GM18519 (cell line): ENCODE measurements around the gene FAAP100.

Experiments
- ATAC-seq: cut with Tn5 transposase; IDR thresholded peaks from one replicate; pipeline ENCODE4 v1.9.1; 2021; ENCODE audit warnings: mild to moderate bottlenecking, moderate library complexity; ENCODE audit not compliant: unreplicated experiment, low FRiP score

FAAP100 gene

GRCh38 chr17:81556863-81557262 lies 4.7 kb upstream of the FAAP100 start:
- no peak for ATAC-seq

- no peak for ATAC-seq
Measured at GRCh38 chr17:81556175-81556691, 4.1 kb upstream of the FAAP100 start.

GRCh38 chr17:81553616-81554181 lies 1.5 kb upstream of the FAAP100 start:
- ATAC-seq, result no peak

- ATAC-seq, result peak; percentile 20
Measured at GRCh38 chr17:81553018-81553615, 964 bp upstream of the FAAP100 start.

DNA sequence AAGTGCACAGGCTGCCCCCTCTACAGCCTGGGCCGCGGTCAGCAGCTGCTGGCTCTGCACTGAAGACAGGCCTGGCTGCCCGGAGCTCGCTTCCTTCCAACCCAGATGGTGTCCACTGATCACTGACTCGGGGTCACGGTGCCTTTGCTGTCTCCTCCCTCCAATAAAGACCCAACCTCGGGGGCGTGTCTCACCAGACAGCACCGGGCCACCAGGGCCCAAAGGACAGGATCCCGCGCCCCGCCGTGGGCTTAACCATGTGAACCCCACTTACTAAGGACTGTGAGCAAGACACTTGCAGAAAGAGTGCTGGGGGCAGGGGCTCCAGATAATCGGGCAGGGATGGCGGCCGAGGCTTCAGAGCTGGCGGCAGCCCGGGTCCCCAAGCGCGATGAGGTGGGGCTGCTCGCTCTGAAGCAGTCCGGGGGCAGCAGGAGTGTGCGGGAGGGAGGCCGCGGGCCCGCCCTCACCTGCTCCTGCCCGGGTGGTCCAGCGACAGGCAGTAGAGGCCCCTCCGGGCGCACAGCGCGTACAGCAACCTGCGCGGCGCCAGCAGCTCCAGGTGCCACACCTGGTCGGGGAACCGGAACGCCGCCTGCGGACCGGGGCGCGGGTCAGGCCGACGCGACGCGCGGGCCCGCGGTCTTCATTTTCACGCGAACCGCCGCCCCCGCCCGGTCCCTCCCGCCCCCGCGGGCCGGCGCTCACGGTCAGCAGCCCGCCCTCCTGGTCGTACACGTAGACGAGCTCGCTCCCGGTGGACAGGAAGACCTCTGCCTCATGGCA lies 502 bp downstream of the FAAP100 start:
- peak; percentile 20 for ATAC-seq

DNA sequence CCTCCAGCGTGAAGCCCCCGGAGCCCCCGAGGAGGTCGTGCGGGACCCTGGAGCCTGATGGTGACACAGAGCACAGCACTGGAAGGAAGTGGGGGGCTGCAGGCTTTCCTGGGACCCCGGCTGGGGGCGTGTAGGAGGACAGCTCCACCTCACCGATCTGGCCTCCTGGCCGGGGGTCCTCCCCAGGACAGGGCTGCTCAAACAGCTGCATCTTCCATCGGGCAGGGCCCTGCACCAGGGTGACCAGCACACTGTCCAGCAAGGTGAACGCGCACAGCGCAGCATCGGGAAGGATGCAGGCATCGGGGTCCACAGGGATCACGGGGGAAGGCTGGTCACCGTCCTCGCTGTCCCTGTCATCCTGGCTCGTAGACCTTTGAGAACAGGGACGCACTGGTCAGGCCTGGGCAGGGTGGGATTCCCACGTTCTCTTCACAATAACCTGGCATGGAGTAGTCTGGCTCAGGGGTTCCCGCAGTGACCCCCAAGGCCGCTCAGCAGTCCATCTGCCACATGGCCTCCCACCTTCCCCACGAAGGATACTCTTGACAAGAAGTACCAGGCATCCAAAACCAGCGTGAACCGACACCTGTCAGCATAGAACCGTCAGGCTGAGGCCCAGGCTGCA lies 1.2 kb downstream of the FAAP100 start:
- no peak for ATAC-seq

GRCh38 chr17:81550285-81550684 lies 1.9 kb downstream of the FAAP100 start:
- no peak for ATAC-seq

DNA sequence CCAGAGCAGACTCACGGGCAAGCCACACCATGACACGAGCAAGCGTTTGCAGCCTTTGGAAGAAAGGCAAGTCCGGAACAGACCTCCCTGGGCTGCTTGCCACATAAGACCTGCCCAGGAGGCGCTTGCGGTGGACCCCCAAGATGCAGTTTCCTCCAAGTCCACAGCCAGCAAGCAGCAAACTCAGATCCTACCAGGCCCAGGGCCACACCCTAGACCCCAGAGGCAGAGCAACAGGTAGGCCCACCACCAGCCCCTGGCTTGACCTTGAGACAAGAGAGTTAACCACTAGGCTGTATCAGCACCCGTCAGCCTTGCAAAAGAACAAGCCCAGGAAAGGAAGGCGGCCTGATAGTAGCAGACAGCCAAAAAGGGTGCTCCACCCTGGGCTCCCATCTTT lies 2.3 kb downstream of the FAAP100 start:
- ATAC-seq, result no peak

DNA sequence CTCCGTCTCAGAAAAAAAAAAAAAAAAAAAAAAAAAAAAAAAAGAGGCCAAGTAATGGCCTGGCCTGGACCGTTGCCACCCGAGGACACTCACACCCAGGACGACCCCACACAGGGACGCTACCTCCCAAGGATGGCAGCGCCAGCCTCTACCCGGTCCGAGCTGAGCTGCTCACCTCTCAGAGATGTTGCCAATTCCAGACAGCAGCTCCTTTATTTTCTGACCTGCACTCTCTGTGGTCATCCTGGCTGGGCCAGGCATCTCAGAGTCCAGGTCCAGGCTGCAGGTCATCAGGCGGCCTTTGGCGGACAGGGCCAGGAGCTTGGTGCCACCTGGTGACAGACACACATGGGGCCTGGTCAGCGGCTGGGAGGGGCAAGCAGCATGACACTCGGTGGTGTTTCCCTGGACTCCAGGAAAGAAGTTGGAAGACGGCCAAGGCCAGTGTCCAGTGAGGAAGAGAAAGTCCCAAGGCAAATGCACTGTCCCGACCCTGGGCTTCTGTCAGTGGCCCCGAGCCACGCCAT lies 3.1 kb downstream of the FAAP100 start:
- no peak for ATAC-seq

GRCh38 chr17:81547614-81547982 lies 4.6 kb downstream of the FAAP100 start:
- no peak for ATAC-seq

DNA sequence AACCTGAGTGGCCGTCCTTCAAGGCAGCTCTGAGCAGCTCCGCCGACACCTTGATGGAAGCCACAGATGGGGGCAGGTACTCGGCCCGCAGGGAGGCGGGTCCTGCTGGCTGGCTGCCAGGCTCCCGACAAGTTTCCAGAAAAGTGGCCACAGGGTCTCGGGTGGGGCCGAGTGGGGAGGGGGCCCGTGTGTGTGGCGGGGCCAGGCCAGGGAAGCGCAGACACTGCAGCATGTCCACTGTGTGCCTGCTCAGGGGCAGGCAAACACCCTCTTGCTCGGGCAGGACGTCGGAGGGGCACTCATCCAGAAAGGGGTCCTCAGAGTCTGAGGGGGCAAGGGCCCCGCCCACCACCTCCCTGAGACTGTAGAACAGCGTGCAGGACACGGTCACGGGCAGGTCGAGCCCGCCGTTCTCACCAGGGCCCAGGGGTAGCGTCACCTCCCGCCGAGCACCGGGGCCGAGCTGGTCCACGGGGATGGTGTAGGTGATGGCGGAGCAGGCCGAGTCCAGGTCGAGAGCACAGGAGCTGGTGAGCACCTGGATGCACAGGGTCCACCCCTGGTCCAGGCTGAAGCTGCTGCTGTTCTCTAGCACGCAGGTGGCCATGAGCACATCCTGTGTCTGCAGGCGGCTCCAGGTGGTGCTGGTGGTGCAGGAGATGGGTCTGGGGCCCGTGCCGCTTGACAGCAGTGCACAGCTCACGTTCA lies 5.1 kb downstream of the FAAP100 start:
- no peak for ATAC-seq

DNA sequence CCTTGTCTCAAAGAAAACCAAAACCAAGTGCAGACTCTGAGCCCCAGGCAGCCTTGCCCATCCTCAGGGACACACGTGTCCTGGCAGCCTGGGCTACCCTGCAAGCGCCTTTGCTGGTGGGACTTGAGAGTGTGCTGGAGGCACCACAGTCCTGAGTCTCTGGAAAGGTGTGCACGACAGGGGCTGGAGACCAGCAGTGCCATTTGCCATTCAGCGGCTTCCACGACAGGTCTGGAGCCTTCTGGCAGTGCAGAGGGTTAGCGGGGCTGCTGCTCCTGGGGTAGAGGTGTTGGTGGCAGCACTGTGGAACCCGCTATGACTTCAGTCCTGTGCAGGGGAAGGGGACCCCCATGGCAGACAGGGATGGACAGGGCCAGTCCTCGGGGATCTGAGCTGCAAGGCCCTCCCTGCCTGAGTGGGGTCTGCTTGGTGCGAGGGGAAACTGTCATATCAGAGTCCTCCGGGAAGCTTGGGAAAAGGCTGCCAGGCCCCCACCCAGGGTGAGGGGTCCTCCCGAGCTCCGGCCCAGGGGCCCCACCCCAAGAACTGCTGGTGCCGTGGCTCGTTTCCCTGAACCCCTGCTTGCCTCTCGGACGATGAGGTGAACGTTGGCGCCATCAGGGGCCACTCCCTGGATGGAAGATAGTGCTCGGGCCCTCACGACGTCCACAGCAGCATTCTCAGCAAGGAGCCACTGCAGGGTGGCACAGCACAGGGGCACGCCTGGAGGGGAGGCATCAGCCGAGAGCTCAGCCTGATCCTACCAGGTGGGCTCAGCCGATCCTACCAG lies 6.8 kb downstream of the FAAP100 start:
- no peak for ATAC-seq

DNA sequence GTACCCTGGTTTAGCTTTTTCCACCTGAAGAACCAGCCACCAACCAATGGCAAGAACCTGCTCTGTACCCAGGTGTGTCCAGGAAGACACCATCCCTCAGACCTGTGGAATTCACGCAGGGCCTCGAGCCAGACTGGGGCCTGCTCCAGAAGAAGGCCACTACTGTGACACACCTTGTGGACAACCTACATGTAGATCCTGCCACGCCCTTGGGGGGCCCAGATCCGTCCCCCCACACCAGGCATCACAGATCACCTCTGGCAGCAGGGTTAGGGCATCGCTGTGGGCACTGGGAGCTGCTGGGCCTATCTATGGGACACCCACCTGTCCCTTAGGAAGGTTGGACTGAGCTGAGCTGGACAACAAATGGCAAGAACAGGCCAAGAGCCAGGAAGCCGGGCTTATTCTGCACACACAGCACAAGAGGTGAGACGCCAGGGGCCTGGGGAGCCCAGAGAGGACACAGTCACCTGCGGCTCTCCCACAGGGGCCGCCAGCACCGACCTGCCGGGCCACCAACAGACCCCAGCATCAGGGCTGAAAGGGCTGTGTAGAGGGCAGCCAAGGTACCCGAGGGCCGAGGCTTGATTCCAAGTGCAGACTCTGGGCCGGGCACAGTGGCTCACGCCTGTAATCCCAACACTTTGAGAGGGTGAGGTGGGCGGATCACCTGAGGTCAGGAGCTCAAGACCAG lies 7.7 kb downstream of the FAAP100 start:
- ATAC-seq, result no peak

- no peak for ATAC-seq
Measured at GRCh38 chr17:81543756-81544155, 8.4 kb downstream of the FAAP100 start.

GRCh38 chr17:81543339-81543675 lies 8.8 kb downstream of the FAAP100 start:
- no peak for ATAC-seq

DNA sequence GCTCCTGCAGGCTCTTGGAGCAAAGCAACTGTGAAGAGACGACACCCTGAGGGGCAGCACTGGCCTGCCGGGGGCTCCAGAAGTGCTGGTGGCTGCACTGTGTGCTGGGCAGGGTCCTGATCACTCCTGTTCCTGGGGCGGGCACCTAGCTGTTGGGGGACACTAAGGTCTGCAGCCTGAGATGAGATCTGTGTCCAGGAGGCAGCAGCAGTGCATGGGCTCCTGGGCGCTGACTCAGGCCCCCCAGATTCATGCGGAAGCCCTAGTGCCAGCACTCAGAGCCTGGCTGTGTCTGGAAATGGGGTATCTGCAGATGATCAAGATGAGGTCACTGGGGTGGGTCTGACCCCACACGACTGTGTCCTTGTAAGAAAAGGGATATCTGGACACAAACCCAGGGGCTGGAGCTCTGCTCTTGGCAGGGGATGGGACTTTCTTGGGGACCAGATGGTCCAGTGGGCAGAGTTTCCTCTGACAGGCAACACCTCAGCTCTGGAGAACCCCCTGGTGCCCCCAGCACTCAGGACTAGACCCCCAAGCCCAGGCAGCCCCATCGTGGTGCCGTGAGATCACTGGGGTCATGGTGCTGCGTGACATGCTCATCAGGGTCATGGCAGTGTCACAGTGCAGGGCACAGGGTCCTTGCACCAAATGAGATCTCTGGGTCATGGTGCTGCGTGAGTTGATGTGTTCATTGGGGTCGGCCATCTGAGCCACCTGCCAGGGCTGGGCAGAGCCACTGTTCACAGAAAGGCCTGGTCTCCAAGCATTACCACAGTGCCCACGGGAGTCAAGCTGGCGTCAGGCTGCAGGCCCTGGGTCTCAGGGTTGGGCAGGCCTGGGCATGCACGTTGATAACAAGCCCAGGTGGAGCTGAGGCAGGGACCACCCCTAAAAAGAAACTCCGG lies 9.5 kb downstream of the FAAP100 start:
- no peak for ATAC-seq

- no peak for ATAC-seq
Measured at GRCh38 chr17:81541123-81541522, 11.0 kb downstream of the FAAP100 start.

DNA sequence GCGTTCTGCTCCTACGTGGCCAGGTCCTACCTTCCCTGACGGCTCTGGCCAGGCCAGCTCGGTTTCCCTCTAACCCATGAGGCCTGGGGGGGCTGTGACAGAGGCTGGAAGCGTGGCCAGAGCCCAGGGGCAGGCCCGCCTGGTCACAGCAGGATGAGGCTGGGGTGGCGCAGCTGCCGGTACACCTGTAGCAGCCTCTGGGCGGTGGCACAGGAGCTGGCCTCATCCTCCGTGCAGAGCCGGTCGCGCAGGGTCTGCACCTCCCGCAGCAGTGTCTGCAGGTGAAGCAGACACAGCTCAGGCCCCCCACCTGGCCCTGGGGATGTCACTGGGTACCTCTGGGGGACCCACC lies 11.5 kb downstream of the FAAP100 start:
- no peak for ATAC-seq
